Fibroblast of skin of scalp (primary cell): ENCODE measurements around the gene COX6B2. TPM values are rescaled to one million over a fixed set of nuclear protein-coding genes. Genes with fewer than 3 reads are reported as not detected.
"Not testable (repeated sequence)": the region's sequence is repeated elsewhere in the genome, so short reads cannot be mapped to it uniquely, and the experiment has no call there.

Experiments used
- DNase-seq: peaks from one replicate; pipeline ENCODE4 v3.0.0-alpha.2; 2013
- polyA plus RNA-seq, 2 experiments: library from polyadenylated mRNA; unstranded; fragments of 120-200 nt; gene quantifications; one replicate each; pipeline ENCODE4 v1.2.1, GENCODE V29; 2013; ENCODE audit not compliant: insufficient read length in 2 of 2

The COX6B2 gene
- polyA plus RNA-seq (2013, experiment 1 of 2; ENCODE audit: insufficient read length) = 0.28 TPM
- 0.51 TPM for polyA plus RNA-seq (2013, experiment 2 of 2; ENCODE audit: insufficient read length)

GRCh38 chr19:55354698-55355212 is at the start of gene COX6B2:
COX6B2 (minus strand) TSS chr19:55354719; CDS start chr19:55354521, 198 bp downstream.
- DNase-seq = no peak

GRCh38 chr19:55402509-55402908 is 48.0 kb upstream of the COX6B2 start:
- DNase-seq = no peak

- not testable (repeated sequence) for DNase-seq
These were observed 46.9 kb upstream of the COX6B2 start for GRCh38 chr19:55401390-55401789.

- DNase-seq = no peak
These were observed 46.0 kb upstream of the COX6B2 start for GRCh38 chr19:55400281-55401087.

GRCh38 chr19:55398200-55398925 is 43.8 kb upstream of the COX6B2 start:
- no peak for DNase-seq

GRCh38 chr19:55392820-55393761 is 38.6 kb upstream of the COX6B2 start:
- no peak for DNase-seq

- no peak for DNase-seq
These were observed 37.4 kb upstream of the COX6B2 start for GRCh38 chr19:55391702-55392615.

- DNase-seq = no peak
These were observed 36.7 kb upstream of the COX6B2 start for GRCh38 chr19:55391191-55391670.

- DNase-seq = peak; percentile 35
These were observed 36.0 kb upstream of the COX6B2 start for GRCh38 chr19:55390461-55390880.

- DNase-seq = no peak
These were observed 35.1 kb upstream of the COX6B2 start for GRCh38 chr19:55389386-55390317.

GRCh38 chr19:55387736-55388497 is 33.4 kb upstream of the COX6B2 start:
- DNase-seq = no peak

GRCh38 chr19:55386493-55386971 is 32.0 kb upstream of the COX6B2 start:
- DNase-seq = no peak

- DNase-seq = peak; percentile 98
These were observed 31.4 kb upstream of the COX6B2 start, which contains the start of gene RPL28 for GRCh38 chr19:55385724-55386492. RPL28 (plus strand) TSS chr19:55385932; CDS start chr19:55386358, 426 bp downstream.

GRCh38 chr19:55384920-55385723 is 30.6 kb upstream of the COX6B2 start:
- peak; percentile 96 for DNase-seq

GRCh38 chr19:55384131-55384919 is 29.8 kb upstream of the COX6B2 start, which contains the start of gene TMEM238:
TMEM238 (minus strand) TSS chr19:55384292; CDS start chr19:55384259, 33 bp downstream.
- no peak for DNase-seq
